NCI-H1048 (cell line): ENCODE measurements around the gene METTL22.

Experiments
- DNase-seq: peaks from one replicate; lab custom pipeline; 2025; lab: John Stamatoyannopoulos, UW

The METTL22 gene

DNA sequence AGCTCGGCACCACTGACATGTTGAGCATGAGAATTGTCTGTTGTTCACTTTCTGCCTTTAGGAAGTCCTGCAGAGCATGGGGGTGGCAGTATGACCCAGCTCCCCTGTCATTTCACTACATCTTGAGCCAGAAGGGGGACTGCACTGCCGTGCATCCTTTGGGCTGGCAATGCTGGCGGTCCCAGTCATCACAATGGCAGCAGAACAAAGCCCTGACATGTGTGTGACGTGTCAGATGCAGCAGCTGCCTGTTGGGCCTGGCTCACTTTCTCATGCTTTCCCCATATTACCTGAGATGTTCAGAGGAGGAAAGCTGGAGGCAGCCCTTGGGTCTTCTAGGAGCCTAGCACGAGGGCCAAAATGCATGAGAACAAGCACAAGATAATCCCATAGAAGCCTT, 46.6 kb downstream of the METTL22 start:
- no peak for DNase-seq

DNA sequence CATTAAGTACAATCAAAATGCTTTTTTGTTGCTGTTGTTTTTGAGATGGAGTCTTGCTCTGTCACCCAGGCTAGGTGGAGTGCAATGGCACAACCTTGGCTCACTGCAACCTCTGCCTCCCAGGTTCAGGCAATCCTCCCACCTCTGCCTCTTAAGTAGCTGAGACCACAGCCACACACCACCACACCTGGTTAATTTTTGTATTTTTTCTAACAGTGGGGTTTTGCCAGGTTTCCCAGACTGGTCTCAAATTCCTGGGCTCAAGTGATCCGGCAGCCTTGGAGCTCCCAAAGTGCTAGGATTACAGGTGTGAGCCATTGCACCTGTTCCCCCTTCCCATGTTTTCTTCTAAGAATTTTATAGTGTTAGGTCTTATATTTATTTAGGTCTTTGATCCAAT, 48.0 kb downstream of the METTL22 start:
- no peak for DNase-seq

DNA sequence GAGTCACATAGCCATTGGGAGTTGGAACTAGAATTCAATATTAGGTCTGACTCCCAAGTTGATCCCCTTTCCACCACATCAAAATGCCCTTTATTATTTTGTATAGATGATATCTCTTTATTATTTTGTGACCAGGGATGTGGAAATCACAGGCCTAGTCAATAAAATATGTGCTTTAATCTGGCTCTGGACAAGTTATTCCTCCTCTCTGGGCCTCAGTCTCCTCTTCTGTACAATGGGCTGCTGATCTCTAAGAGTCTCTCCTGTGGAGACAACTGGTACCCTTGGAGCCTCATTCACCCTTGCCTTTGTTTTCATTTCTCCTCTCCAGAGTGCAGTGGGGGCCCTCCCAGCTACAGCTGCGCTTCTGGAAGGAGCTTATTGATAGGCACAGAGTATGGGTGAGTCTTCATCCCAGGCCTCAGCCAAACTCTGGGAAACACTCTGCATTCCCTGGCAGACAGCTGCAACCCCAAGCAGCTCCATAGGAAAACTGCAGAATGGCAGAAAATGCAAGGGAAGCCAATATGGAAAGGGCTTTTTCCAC, 48.6 kb downstream of the METTL22 start:
- DNase-seq: no peak

DNA sequence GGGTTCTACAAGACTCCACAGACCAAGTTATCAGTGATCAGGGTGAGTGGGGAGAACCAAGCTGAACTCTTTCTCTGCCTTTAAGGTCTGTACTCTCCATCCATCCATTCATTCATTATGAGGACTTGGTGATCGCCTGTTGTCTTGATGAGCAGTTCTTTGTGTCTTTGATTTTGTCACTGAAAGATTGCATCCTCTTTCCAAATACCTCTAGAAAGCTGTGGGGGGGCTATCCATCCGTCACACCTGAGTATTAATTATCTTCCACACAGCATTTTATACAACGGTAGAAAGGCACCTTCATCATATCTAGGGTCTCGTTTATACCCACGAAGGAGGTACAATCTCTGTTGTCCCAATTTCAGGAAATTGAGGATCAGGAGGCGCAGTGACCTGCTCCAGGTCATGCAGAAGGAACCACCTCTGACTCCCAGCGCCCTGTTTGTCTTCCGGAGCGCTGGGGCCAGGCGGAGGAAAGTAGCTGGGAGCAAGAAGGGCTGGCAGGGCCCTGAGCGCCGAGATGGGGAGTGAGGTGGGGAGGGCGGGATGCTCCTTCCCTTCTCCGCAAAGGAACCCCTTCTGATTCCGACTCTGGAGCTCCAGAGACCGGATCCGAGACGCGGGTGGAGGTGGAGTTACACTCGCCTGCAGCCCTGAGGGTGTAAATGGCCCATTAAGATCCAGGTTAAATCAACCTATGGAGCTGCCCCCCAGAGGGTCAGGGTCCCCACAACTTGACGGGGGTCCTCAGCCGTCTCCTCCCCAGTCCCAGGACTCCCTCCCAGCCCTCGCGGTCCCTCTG, 52.3 kb downstream of the METTL22 start:
- no peak for DNase-seq

DNA sequence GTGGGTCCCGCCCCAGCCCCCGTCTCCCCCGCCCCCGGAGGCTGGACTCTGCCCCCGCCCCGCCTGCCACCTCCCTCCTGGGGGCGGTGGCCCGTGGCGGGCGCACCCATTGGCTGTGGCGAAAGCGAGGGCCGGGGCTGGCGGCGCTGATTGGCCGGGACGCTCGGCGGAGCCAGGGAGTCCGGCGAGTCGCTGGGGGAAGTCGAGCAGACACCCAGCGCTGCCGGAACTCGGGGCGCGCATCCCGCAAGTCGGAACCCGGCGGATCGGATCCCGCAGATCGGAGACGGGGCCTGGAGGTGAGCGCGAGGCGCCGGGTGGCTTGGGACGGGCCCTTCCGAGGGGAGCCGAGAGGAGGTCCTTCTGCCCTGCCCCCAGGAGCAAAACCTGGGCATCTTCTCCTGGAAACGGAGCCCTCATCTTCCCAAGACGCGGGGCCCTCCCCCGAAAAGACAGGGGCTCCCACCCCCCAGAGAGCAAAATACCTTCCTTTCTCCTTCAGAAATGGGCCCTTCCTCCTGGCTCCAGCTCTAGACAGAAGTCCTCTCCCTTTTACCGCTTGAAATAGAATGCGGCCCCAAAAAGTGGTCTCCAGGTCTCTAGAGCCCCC, 53.0 kb downstream of the METTL22 start, which contains the start of gene ABAT:
Gene ABAT (plus strand): TSS at position 205 of the 610 bp plus-strand sequence. CDS start 61,123 bp downstream, outside the sequence.
- DNase-seq: no peak

DNA sequence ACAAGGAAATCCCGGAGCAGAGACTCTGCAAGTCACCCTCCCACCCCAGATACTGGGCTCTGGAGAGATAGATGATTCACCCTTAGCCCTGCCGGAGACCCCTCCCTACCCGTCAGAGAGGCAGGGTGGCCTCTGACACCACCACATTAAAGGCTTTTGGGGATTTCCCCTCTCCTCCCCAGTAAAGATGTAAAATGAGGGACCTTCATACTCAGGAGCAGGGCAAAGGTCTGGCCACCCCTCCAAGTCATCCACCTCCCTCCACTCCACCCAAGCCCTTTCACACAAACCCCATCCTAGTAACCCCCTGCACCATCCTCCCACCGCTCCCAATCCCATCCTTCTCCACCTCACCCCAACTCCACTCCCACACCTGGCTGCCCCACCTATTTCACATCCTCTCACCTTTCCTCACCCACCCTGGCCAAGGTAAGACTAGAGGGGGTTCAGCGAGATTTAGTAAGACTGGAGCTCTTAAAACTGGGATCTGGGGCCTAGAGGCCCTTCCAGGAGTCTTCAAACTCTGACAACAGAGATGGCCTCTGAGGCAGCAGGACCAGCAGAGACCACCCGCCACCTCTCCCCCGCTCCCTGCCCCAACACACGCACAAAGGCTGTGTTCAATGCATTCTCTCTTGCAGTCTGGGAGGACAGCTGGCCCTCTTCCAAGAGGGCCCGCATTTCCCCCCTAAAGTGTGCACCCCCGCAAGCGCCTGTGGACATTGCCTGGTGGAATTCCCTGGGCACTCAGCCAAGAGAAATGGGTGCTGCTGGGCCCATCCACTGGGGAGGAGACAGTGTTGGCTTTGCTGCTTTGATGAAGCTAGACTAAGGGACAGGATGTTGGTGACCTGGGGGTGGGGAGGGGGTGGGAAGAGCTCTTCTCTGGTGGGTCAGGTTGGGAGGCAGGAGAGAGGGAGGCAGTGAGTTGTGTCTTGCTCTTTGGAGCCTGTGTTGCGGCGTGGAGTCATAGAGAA, 54.0 kb downstream of the METTL22 start:
- DNase-seq: no peak

DNA sequence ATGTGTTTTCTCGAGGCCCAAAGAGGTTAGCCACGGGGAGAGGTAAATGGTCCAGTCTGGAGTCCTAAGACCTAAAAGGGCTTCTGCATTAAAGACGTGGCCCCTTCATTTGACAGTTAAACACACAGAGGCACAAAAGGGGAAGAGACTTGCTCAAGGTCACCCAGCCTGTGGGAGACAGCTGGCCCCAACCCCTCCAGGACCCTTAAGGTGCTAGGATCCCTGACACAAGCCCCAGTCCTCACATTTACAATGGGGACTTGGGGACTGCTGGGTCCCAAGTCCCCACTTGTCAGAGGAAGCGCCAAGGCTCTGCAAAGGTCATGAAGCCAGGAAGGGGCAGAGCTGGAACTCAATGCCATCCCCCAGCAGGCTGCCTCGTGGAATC, 54.7 kb downstream of the METTL22 start:
- DNase-seq: no peak

DNA sequence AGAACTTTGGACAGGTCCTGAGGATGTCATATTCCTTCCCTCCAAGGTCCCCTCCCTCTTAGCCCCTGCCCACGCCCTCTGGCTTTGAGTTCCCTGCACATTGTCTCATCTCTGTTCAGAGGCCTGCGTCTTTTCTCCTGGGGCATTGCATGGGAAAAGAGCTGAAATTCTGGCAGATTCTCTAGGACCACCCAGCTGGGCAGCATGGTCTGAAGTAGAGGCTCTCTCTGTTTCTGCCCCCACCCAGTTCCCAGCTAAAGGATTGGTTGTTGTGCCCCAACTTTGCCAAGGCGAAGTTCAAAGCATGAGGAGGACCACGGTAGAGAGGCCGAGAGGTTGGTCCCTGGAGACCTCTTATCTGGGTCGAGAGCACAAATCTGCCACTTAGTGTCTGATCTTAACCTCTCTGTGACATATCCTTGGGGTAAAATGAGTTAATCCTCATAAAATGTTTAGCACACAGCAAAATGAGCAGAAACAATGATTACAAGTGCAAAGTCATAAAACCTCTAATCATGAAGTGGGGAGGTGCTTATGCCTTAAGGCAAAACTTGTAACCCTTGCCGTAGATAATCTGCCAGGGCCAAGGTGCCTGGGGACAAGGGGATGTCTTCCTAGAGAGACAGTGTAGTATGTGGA, 55.4 kb downstream of the METTL22 start:
- DNase-seq: no peak

DNA sequence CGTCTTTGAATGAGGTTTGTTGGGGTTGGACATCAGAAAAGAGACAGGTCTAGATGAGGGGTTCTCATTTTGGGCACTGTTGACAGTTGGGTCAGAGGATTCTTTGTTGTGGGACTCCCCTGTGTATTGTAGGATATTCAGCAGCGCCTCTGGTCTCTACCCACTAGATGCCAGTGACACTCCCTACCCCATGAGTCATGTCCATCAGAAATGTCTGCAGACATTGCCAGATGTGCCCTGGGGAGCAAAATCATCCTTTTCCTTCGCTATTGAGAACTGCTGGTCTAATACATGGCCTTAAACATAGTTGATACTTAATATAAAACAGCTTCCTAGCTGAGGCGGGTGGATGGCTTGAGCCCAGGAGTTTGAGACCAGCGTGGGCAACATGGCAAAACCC, 56.0 kb downstream of the METTL22 start:
- DNase-seq: no peak

DNA sequence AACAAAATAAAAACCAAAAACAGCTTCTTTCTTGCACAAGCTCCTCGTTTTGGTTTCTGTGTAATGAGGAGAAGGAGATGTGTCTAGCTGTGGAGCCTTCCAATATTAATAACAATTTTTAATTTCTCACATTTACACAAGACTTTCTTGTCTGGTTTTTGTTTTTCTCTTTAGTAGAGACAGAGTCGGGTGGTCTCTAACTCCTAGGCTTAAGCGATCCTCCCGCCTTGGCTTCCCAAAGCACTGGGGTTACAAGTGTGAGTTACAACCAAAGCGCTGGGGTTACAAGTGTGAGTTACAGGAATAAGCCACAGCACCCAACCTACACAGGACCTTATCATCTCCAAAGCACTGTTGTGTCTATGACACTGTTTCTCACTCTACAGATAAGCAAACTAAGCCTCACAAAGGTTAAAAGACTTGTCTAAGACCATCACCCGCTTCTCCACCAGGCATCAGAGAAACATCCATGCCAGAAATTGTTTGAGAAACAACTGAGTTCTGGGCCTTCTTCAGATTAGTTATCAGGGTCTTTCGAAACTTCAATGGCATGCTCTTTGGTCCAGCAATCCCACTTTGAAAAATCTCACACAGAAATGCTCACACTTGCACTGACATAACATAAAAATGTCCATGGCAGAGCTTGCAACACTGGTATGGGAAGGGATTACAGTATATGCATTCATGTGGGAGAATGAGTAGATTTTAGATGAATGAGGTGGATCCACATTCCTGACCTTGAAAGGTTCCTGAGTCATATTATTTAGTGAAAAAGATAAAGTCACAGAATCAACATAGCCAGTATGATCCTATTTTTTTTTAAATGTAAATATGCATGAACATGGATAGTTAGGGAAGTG, 56.8 kb downstream of the METTL22 start:
- no peak for DNase-seq

DNA sequence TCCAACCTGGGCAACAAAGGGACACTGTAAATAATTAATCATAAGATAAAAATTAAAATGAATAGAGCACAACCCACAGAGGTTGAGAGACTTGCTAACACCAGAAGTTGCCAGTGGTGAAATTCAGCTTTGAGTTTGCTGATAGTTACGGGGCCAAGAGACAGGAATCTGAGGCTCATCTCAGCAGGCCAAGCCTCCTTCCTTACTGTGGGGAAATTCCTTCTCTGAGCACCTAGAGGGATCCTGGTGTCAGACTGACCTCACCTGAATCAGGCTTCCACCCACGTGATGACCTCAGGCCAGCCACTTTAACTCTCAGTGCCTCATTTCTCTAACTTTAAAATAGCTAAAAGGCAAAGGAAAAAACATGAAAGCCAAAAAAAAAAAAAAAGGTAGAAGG, 57.7 kb downstream of the METTL22 start:
- no peak for DNase-seq

DNA sequence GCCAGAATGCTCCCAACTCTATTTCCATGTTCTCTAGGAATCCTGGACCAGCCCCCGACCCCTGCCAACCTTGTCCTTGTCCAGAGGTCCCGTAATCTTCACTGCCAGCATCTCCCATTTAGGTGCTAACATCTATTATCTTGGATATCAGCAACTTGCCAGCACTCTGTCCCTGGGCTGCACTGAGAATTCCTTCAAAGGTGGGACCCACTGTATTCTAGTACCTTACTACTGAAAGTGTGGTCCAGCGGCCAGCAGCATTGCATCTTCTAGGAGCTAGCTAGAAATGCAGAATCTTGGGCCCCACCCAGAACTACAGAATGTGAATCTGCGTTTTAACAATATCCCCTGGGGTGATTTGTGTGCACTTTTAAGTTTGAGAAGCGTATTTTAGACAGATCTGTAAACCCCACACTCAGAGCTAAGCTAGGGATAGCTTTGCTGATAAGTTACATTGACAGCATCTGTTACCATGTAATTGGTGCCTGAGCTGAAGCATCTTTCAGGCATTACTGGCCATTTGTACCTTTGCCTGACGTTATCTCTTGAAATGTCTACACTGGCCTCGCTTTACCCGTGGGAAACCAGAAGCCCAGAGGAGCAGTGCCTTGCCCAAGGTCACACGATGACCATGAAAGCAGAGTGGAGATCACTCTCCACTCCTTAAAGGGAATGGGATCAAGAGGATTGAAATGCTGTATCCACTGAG, 61.2 kb downstream of the METTL22 start:
- DNase-seq: no peak

DNA sequence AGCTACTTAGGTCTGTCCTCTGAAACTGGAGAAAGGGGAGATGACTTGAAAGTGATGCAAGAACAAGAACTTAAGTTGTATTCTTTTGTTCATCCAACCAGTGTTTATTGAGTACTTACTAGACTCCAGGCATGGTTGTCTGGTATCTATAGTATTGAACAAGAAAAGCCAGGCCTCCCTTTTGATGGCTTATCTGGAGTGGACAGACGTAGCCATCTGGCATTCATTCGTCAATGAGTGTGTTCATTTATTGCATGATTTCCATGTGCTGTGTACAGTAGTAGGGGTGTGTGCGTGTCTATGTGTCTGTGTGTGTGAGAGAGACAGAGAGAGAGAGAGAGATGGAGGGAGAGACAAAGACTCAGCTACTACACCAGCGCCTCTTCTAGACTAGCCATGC, 62.1 kb downstream of the METTL22 start:
- no peak for DNase-seq

DNA sequence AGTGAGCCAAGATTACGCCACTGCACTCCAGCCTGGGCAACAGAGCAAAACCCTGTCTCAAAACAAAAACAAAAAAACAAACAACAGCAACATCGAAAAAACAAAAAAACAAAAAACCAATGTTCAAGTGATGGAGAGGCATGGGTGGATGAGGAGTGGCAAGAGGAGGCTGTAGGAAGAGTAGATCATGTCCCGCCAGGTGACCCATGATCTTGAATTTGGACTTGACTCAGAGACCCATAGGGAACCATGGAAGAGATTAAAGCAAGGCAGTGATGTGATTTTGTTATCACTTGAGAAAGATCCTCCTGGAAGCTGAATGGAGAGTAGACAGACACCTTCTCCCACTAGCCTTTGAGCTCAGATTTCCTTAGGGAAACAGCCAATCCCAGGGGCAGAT, 64.1 kb downstream of the METTL22 start:
- DNase-seq: no peak

DNA sequence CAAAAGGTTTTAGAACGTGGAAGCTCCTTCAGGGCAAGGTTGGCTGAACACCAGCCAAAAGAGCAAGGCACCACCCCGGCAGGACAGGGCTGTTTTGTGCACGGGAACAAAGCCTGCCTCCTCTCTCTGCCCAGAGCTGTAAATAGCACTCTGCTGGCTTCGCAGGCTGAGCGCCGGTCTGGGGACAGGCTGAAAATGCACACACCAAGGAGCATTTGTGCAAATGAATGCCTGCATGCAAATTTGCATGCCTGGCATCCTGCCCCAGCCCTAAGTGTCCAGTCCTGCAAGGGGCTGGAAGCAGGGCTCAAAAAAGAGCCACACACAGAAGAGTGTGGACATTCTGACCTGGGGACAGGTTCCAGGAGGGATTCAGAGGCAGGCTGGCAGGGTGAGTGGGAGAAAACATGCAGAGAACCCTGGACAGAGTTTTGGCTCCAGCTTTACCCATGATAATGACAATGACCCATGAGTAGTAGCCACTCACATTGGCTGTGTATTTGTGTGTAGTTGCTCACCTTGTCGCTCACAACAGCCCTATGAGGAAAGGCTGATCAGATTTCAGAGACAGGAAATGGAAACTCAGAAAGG, 64.6 kb downstream of the METTL22 start:
- no peak for DNase-seq

DNA sequence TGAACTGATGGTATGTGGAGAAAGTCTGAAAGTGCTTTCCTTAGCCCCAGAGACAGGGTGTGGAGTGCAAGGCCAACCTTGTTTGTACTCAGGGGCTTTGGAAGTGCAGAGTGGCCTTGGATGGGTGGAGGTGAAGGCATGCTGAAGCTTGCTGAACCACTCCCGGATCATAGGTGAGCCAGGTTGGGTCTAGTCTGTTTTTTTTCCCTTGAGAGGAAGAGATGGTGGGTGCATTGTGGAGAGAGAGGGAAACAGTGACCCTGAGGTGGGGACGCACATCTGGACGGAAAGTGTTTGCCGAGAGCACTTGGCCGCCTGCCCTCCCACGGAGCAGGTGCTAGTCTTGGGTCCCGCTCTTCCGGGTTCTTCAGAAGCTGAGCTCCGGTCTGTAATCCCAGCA, 65.4 kb downstream of the METTL22 start:
- DNase-seq: no peak

DNA sequence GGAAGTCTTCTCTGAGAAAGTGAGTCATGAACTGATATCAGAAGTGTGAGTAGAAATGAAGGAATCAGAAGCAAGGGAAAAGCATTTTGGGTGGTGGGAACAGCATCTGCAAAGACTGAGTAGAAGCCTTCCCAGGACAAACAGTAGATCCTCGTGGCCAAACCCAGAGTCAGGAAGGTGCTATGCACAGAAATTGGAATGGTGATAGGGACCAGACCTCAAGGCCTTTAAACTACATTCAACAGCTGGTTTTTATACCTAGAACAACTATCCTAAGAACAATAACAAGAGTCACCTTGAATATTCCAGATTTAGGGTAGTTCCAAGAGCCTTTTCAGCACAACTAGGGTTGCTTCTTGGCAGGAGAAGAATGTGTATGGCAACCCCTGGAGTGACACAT, 68.2 kb downstream of the METTL22 start:
- no peak for DNase-seq

DNA sequence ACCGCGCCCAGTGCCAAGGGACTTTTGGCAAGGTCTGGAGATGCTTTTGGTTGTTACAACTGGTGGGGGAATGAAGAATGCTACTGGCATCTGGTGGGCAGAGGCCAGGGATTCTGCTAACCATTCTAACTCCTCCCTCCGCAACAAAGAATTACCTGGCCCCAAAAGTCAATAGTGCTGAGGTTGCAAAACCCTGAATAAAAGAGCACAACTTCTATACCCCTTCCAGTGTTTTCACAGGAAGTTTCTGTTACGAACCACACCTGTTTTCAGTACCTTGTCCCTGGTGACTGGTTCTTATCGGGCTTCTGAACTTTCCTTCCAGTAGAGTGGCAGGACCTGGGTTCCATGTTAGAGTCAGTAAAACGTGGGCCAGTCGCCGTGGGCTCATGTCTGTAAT, 70.2 kb downstream of the METTL22 start:
- DNase-seq: no peak

DNA sequence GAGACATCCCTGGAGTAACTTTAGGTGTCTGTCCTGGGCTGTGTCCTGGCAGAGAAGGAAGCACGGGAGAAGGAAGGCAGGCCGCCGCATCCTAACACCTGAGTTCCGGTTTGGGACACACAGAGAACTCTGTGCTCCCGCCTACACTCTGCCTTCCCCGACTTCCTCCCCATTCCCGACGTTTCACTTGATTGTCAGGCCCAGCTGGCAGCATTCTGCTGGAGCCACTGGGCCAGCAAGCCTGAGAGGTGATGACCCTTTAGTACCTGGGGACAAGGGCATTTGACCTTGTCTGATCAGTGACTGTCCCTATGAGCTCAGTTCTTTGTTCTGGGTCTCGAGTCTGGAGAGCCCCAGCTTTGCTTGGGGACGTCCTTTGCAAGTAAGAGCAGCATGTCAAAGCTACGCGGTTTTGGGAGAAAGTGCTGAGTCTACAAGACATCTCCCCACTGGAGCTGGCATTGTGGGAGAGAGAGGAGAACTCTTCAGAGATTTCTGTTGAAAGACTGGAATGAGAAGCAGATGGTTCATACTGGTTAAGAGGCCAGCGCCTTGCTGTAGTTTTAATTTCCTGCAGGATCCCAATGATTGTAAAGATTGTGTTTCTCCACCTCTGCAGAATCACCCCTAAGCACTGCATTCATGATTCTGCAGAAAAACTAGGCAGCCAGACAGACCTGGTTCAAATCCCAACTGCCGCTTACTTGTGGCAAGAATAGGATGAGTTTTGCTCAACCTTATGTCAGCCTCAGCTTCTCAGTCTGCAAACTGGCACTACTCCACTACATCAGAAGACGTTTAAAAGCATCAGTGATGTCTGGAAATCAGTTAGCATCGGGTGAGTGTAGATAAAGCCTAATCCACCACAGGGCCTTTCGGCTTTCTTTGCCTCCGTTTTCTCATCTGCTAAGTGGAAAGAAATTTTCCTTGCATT, 73.6 kb downstream of the METTL22 start:
- DNase-seq: no peak
